Ammon's horn (tissue), 1 donor: ENCODE data around the gene VTN.

Source experiments
- DNase-seq: peaks from one replicate; pipeline ENCODE4 v3.0.0-alpha.2; 2016; ENCODE audit warnings: low spot score

The VTN gene

GRCh38 chr17:28370035-28370743 is at the start of gene VTN:
VTN (minus strand) TSS chr17:28370307; CDS start chr17:28370203, 104 bp downstream.
- no peak for DNase-seq

GRCh38 chr17:28416703-28417311 is 46.7 kb upstream of the VTN start:
- DNase-seq = peak; percentile 58

- no peak for DNase-seq
Measured at GRCh38 chr17:28415886-28416285, 45.8 kb upstream of the VTN start.

GRCh38 chr17:28413804-28414203 is 43.7 kb upstream of the VTN start:
- no peak for DNase-seq

GRCh38 chr17:28412099-28412498 is 42.0 kb upstream of the VTN start:
- no peak for DNase-seq

- DNase-seq = no peak
Measured at GRCh38 chr17:28407974-28408306, 37.8 kb upstream of the VTN start.

GRCh38 chr17:28407130-28407973 is 37.2 kb upstream of the VTN start:
- no peak for DNase-seq

GRCh38 chr17:28406473-28406814 is 36.3 kb upstream of the VTN start:
- DNase-seq = no peak

GRCh38 chr17:28405632-28406472 is 35.7 kb upstream of the VTN start, which contains the start of gene SLC46A1:
SLC46A1 (minus strand) TSS chr17:28406212; CDS start chr17:28406114, 98 bp downstream.
- peak; percentile 72 for DNase-seq

- DNase-seq = no peak
Measured at GRCh38 chr17:28404812-28405570, 34.9 kb upstream of the VTN start.

- no peak for DNase-seq
Measured at GRCh38 chr17:28404461-28404811, 34.3 kb upstream of the VTN start.

- no peak for DNase-seq
Measured at GRCh38 chr17:28404007-28404406, 33.9 kb upstream of the VTN start.

GRCh38 chr17:28402844-28403243 is 32.7 kb upstream of the VTN start:
- no peak for DNase-seq

GRCh38 chr17:28402224-28402630 is 32.1 kb upstream of the VTN start:
- DNase-seq = no peak

- DNase-seq = no peak
Measured at GRCh38 chr17:28399808-28400207, 29.7 kb upstream of the VTN start.

- DNase-seq = no peak
Measured at GRCh38 chr17:28398280-28398981, 28.3 kb upstream of the VTN start.

GRCh38 chr17:28397687-28398279 is 27.7 kb upstream of the VTN start:
- no peak for DNase-seq

GRCh38 chr17:28397275-28397674 is 27.2 kb upstream of the VTN start:
- DNase-seq = no peak

GRCh38 chr17:28396635-28397239 is 26.6 kb upstream of the VTN start:
- DNase-seq = no peak

GRCh38 chr17:28395968-28396367 is 25.9 kb upstream of the VTN start:
- DNase-seq = no peak
